Upper lobe of left lung (tissue), 4 donors: Measurements from ENCODE around the gene SIDT2.

Experiments
- CTCF ChIP-seq, 6 experiments: fragments of 450-650 bp in 4 of 6; fragments of 200-600 bp in 2 of 6; sonication (generic) in 2 of 6; IDR thresholded peaks; one replicate each; pipeline ENCODE4 v1.5.1; 2016 to 2019; ENCODE audit warnings: antibody characterized with exemption in 6 of 6
- EP300 ChIP-seq, 4 donors: sonication (generic); formaldehyde crosslinking; IDR thresholded peaks; one replicate each; pipeline ENCODE4 v1.5.1; 2017; ENCODE audit warnings: antibody characterized with exemption in 4 of 4, control low read depth in 2 of 4
- POLR2A ChIP-seq, 4 donors: fragments of 450-650 bp; IDR thresholded peaks; one replicate each; pipeline ENCODE4 v1.5.1; 2016 to 2017; ENCODE audit warnings: antibody characterized with exemption in 4 of 4, mild to moderate bottlenecking in 2 of 4

GRCh38 chr11:117181586-117182550, 3.3 kb downstream of the SIDT2 start:
- TF ChIP-seq POLR2A (IDR thresholded peaks at IDR 0.05), result no peak
- no peak for TF ChIP-seq CTCF (IDR thresholded peaks at IDR 0.05)
- TF ChIP-seq EP300 (IDR thresholded peaks at IDR 0.05), result no peak
